KMS-11 (cell line): ENCODE results near the gene ENOX1.

Source experiments
- H2AFZ ChIP-seq: fragments of 200-600 bp; sonication (generic); 2 replicates; pipeline ENCODE4 v1.6.1; 2016; ENCODE audit warnings: antibody characterized with exemption, mixed run types, low read depth
- H3K27ac ChIP-seq: fragments of 200-600 bp; sonication (generic); 2 replicates; pipeline ENCODE4 v1.6.1; 2016; ENCODE audit warnings: mild to moderate bottlenecking, mixed run types
- H3K27me3 ChIP-seq: fragments of 200-600 bp; sonication (generic); 2 replicates; pipeline ENCODE4 v1.6.1; 2017; ENCODE audit warnings: mild to moderate bottlenecking, low read depth, mixed run types, moderate library complexity; ENCODE audit not compliant: insufficient read depth
- H3K36me3 ChIP-seq: fragments of 200-600 bp; sonication (generic); 2 replicates; pipeline ENCODE4 v1.6.1; 2017; ENCODE audit warnings: mild to moderate bottlenecking, mixed run types; ENCODE audit not compliant: insufficient read depth
- H3K4me1 ChIP-seq: fragments of 200-600 bp; sonication (generic); 2 replicates; pipeline ENCODE4 v1.6.1; 2016; ENCODE audit warnings: mild to moderate bottlenecking, low read depth, mixed run types; ENCODE audit not compliant: poor library complexity, severe bottlenecking
- H3K4me2 ChIP-seq: fragments of 200-600 bp; sonication (generic); 2 replicates; pipeline ENCODE4 v1.7.0; 2016; ENCODE audit warnings: mild to moderate bottlenecking, mixed run types
- H3K4me3 ChIP-seq: fragments of 200-600 bp; sonication (generic); IDR thresholded peaks from 2 replicates; pipeline ENCODE4 v1.6.1; 2017; ENCODE audit warnings: low read depth, low read length, mixed read lengths; ENCODE audit not compliant: insufficient read depth
- H3K79me2 ChIP-seq: fragments of 200-600 bp; sonication (generic); 2 replicates; pipeline ENCODE4 v1.6.1; 2016; ENCODE audit warnings: low read depth, mixed run types; ENCODE audit not compliant: insufficient read depth
- H3K9ac ChIP-seq: fragments of 200-600 bp; sonication (generic); 2 replicates; pipeline ENCODE4 v1.6.1; 2016; ENCODE audit warnings: mild to moderate bottlenecking, mixed run types
- H4K20me1 ChIP-seq: fragments of 200-600 bp; sonication (generic); 2 replicates; pipeline ENCODE4 v1.6.1; 2016; ENCODE audit warnings: mild to moderate bottlenecking, mixed run types; ENCODE audit not compliant: insufficient read depth
- TF ChIP-seq, protein P1 (sequence below): fragments of 200-600 bp; sonication (generic); conservative IDR thresholded peaks from 2 replicates; pipeline ENCODE4 v1.6.1; 2017; ENCODE audit warnings: low read depth, mild to moderate bottlenecking, antibody characterized with exemption, low read length, moderate library complexity, mixed read lengths

The ENOX1 gene

DNA sequence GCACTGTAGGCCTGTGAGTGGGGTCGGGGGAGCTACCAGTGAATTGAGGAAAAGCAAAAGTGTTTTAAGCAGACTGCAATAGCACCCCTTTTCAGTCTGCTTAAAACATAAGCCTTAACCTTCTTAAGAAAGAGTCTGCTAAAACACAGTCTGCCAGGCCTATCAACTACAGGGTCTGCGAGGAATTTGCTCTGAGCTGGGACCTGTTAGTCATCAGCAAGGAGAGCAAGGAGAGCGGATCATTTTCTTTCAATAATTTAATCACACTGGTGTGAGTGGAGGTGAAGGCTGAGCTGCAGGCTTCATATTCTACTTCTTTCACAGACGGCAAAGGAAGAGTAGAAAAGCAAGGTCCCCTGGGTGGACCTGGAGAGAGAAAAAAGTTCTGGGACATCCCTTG lies 342.7 kb downstream of the ENOX1 start:
- Histone ChIP-seq H3K4me1 (no peaks in the 10 kb centered on the region), H3K27ac (no peak overlapping the region), H3K9ac (no peak overlapping the region), H2AFZ (no peak overlapping the region), H3K27me3 (no peaks in the 10 kb centered on the region), H3K79me2 (no peaks in the 10 kb centered on the region), H3K4me3 (no peak overlapping the region), H4K20me1 (no peaks in the 10 kb centered on the region), H3K36me3 (no peaks in the 10 kb centered on the region), H3K4me2 (no peak overlapping the region)
- TF ChIP-seq, protein P1, sequence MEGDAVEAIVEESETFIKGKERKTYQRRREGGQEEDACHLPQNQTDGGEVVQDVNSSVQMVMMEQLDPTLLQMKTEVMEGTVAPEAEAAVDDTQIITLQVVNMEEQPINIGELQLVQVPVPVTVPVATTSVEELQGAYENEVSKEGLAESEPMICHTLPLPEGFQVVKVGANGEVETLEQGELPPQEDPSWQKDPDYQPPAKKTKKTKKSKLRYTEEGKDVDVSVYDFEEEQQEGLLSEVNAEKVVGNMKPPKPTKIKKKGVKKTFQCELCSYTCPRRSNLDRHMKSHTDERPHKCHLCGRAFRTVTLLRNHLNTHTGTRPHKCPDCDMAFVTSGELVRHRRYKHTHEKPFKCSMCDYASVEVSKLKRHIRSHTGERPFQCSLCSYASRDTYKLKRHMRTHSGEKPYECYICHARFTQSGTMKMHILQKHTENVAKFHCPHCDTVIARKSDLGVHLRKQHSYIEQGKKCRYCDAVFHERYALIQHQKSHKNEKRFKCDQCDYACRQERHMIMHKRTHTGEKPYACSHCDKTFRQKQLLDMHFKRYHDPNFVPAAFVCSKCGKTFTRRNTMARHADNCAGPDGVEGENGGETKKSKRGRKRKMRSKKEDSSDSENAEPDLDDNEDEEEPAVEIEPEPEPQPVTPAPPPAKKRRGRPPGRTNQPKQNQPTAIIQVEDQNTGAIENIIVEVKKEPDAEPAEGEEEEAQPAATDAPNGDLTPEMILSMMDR, result no peak

GRCh38 chr13:43441899-43442499 lies 344.8 kb downstream of the ENOX1 start:
- H3K4me1 ChIP-seq, result no peaks in the 10 kb centered on the region
- H3K27me3 ChIP-seq, result no peaks in the 10 kb centered on the region
- H3K4me2 ChIP-seq, result no peak overlapping the region
- H3K79me2 ChIP-seq, result no peaks in the 10 kb centered on the region
- no peak overlapping the region for H3K4me3 ChIP-seq
- no peak overlapping the region for H3K27ac ChIP-seq
- H3K36me3 ChIP-seq, result no peaks in the 10 kb centered on the region
- no peak overlapping the region for H2AFZ ChIP-seq
- TF ChIP-seq, protein P1, result no peak
- H4K20me1 ChIP-seq, result no peaks in the 10 kb centered on the region
- no peak overlapping the region for H3K9ac ChIP-seq

- Histone ChIP-seq H3K9ac (no peak overlapping the region), H3K27me3 (no peaks in the 10 kb centered on the region), H3K36me3 (no peaks in the 10 kb centered on the region), H2AFZ (no peak overlapping the region), H3K79me2 (no peaks in the 10 kb centered on the region), H3K4me3 (no peak overlapping the region), H3K4me1 (no peaks in the 10 kb centered on the region), H3K4me2 (no peak overlapping the region), H3K27ac (no peak overlapping the region), H4K20me1 (no peaks in the 10 kb centered on the region)
- TF ChIP-seq, protein P1, result no peak
These were observed 345.3 kb downstream of the ENOX1 start for GRCh38 chr13:43441464-43441863.

DNA sequence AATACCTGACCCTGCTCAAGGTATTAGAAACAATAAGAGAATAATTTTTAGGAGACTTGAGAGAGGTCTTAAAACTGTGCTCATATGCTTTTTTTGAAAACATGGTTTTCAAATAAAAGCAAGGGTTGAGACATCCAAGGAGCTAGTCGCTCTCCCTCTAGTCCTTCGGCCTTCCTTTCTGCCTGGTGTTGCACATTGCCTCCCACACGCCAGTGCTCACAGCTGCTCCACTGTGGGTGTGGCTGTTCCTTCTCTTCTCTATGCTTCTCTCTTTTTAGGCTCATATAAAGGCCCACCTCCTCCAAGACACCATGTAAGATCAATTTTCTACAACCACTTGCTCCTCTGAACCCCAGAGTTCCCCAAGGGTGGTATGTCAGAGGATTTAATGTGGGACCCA lies 352.6 kb downstream of the ENOX1 start:
- no peak overlapping the region for H3K27ac ChIP-seq

More for the DNA sequence above, 352.6 kb downstream of the ENOX1 start:
- Histone ChIP-seq H3K79me2 (no peaks in the 10 kb centered on the region), H3K36me3 (no peaks in the 10 kb centered on the region), H3K4me1 (no peaks in the 10 kb centered on the region), H4K20me1 (no peaks in the 10 kb centered on the region), H3K9ac (no peak overlapping the region), H2AFZ (no peak overlapping the region), H3K4me2 (no peak overlapping the region), H3K4me3 (no peak overlapping the region), H3K27me3 (no peaks in the 10 kb centered on the region)
- TF ChIP-seq, protein P1, result no peak
